Measurements from ENCODE around the gene EMC10.

EMC10 gene

GRCh38 chr19:50514346-50515167, 38.2 kb downstream of the EMC10 start:
- no peak overlapping the region for H3K4me3 ChIP-seq (ENCODE audit: control insufficient read depth, low read depth, low read length)
- no peak for TF ChIP-seq CTCF (conservative IDR thresholded peaks at IDR 0.05; ENCODE audit: control insufficient read depth, insufficient read depth, low read depth, low read length)
- no peak for DNase-seq (ENCODE audit: low read depth)

GRCh38 chr19:50515168-50515561, 38.9 kb downstream of the EMC10 start:
- no peak overlapping the region for H3K4me3 ChIP-seq (ENCODE audit: control insufficient read depth, low read depth, low read length)
- no peak for DNase-seq (ENCODE audit: low read depth)
- TF ChIP-seq CTCF (conservative IDR thresholded peaks at IDR 0.05; ENCODE audit: control insufficient read depth, insufficient read depth, low read depth, low read length) = no peak

- no peak for TF ChIP-seq CTCF (conservative IDR thresholded peaks at IDR 0.05; ENCODE audit: control insufficient read depth, insufficient read depth, low read depth, low read length)
- DNase-seq (ENCODE audit: low read depth) = no peak
- H3K4me3 ChIP-seq (ENCODE audit: control insufficient read depth, low read depth, low read length) = no peak overlapping the region
Measured at GRCh38 chr19:50516456-50516855, 40.1 kb downstream of the EMC10 start.

GRCh38 chr19:50516964-50517703, 40.8 kb downstream of the EMC10 start:
- no peak overlapping the region for H3K4me3 ChIP-seq (ENCODE audit: control insufficient read depth, low read depth, low read length)
- DNase-seq (ENCODE audit: low read depth) = no peak
- no peak for TF ChIP-seq CTCF (conservative IDR thresholded peaks at IDR 0.05; ENCODE audit: control insufficient read depth, insufficient read depth, low read depth, low read length)

DNA sequence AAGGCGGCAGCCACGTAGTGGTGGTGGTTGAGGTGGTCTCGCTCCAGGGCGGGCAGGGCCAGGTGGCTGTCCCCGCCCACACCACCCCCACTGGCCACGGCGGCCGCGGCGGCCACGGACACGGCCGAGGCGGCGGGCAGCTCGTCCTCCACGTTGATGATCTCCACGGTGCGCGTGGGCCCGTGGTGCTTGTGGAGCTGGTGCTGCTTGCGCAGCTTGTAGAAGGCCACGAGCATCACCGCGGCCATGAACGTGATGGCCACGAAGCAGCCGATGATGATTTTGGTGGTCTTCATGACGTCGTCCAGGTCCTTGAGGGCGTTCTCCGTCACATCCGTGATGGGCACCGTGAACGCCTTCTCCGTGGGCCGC, 41.4 kb downstream of the EMC10 start:
- H3K4me3 ChIP-seq (ENCODE audit: control insufficient read depth, low read depth, low read length) = no peak overlapping the region
- no peak for TF ChIP-seq CTCF (conservative IDR thresholded peaks at IDR 0.05; ENCODE audit: control insufficient read depth, insufficient read depth, low read depth, low read length)
- no peak for DNase-seq (ENCODE audit: low read depth)

DNA sequence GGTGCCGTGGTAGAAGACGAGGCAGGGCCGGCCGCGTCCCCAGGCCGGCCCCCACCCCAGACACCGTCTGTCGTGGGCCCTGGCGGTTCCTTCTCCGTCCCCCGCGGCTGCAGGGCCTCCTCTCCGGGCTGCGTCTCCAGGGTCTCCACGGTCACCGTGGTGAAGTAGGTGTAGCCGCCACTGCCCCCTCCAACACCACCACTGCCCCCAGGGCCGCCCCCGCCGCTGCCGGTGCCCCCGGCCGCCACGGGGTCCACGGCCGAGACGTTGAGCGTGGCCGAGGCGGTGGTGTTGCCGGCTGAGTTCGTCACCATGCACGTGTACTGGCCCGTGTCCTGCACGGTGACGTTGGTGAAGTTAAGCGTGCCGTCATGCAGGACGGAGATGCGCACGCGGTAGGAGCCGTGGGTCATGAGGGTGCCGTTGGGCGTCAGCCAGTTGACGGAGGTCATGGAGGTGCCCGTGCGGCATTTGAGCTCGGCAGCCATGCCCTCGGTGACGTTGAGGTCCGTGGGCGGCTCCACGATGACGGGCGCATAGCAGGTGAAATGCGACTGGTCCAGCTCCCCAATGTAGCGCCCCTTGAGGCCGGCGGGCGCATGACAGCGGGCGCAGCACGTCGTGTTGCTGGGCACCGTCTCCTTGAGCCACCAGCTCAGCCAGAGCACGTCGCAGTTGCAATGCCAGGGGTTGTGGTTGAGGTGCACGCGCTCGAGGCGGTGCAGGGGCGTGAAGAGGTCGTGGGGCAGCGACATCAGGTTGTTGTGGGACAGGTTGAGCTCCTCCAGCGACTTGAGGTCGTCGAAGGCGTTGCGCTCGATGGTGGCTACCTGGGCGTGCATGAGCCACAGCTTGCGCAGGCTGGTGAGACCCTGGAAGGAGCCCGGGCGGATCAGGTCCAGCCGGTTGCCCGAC, 42.0 kb downstream of the EMC10 start:
- no peak overlapping the region for H3K4me3 ChIP-seq (ENCODE audit: control insufficient read depth, low read depth, low read length)
- no peak for TF ChIP-seq CTCF (conservative IDR thresholded peaks at IDR 0.05; ENCODE audit: control insufficient read depth, insufficient read depth, low read depth, low read length)
- no peak for DNase-seq (ENCODE audit: low read depth)
